Loucy (cell line): ENCODE results near the gene E2F7.

Source experiments
- H2AFZ ChIP-seq: fragments of 200-600 bp; sonication (generic); 2 replicates; pipeline ENCODE4 v1.6.0; 2016; ENCODE audit warnings: antibody characterized with exemption, mild to moderate bottlenecking, low read length, moderate library complexity
- H3F3A ChIP-seq: fragments of 200-600 bp; 2 replicates; pipeline ENCODE4 v1.6.0; 2016; ENCODE audit warnings: antibody characterized with exemption, low read depth, mild to moderate bottlenecking
- H3K27me3 ChIP-seq: fragments of 200-600 bp; sonication (generic); 2 replicates; pipeline ENCODE4 v1.6.1; 2014; ENCODE audit warnings: low read length, mild to moderate bottlenecking; ENCODE audit not compliant: insufficient read depth, poor library complexity, severe bottlenecking
- H3K36me3 ChIP-seq: fragments of 200-600 bp; sonication (generic); 2 replicates; pipeline ENCODE4 v1.6.1; 2016; ENCODE audit warnings: low read length; ENCODE audit not compliant: insufficient read depth
- H3K4me1 ChIP-seq: fragments of 200-600 bp; sonication (generic); 2 replicates; pipeline ENCODE4 v1.5.1; 2014; ENCODE audit warnings: low read length, mild to moderate bottlenecking; ENCODE audit not compliant: insufficient read depth, poor library complexity, severe bottlenecking
- H3K4me2 ChIP-seq: fragments of 200-600 bp; sonication (generic); 2 replicates; pipeline ENCODE4 v1.6.0; 2014; ENCODE audit warnings: antibody characterized with exemption, low read length, low read depth, mild to moderate bottlenecking; ENCODE audit not compliant: poor library complexity, severe bottlenecking
- H3K4me3 ChIP-seq: fragments of 200-600 bp; sonication (generic); 2 replicates; pipeline ENCODE4 v1.5.1; 2014; ENCODE audit warnings: low read length, mild to moderate bottlenecking, mixed read lengths; ENCODE audit not compliant: poor library complexity, severe bottlenecking
- H3K79me2 ChIP-seq: fragments of 200-600 bp; sonication (generic); 2 replicates; pipeline ENCODE4 v1.6.1; 2014; ENCODE audit warnings: low read length; ENCODE audit not compliant: insufficient read depth
- H3K9ac ChIP-seq: fragments of 200-600 bp; sonication (generic); 2 replicates; pipeline ENCODE4 v1.6.0; 2014; ENCODE audit warnings: mild to moderate bottlenecking, low read depth, low read length, moderate library complexity; ENCODE audit not compliant: poor library complexity, severe bottlenecking
- H3K9me2 ChIP-seq: fragments of 200-600 bp; sonication (generic); replicated peaks from 2 replicates; pipeline ENCODE4 v1.6.1; 2016; ENCODE audit warnings: low read depth, low read length, mixed read lengths
- H3K9me3 ChIP-seq: fragments of 200-600 bp; sonication (generic); 2 replicates; pipeline ENCODE4 v1.6.1; 2014; ENCODE audit warnings: mild to moderate bottlenecking, antibody characterized with exemption, low read length, low read depth; ENCODE audit not compliant: insufficient read depth
- H4K20me1 ChIP-seq: fragments of 200-600 bp; sonication (generic); 2 replicates; pipeline ENCODE4 v1.6.0; 2014; ENCODE audit warnings: antibody characterized with exemption, low read length, mild to moderate bottlenecking; ENCODE audit not compliant: insufficient read depth, poor library complexity, severe bottlenecking
- CTCF ChIP-seq: fragments of 200-600 bp; sonication (generic); conservative IDR thresholded peaks from 2 replicates; pipeline ENCODE4 v1.5.1; 2014; ENCODE audit warnings: mild to moderate bottlenecking, antibody characterized with exemption, low read length
- EZH2phosphoT487 ChIP-seq: fragments of 200-600 bp; IDR thresholded peaks from 2 replicates; pipeline ENCODE4 v1.6.1; 2018; ENCODE audit warnings: antibody characterized with exemption, mild to moderate bottlenecking, moderate library complexity, borderline replicate concordance

E2F7 gene

GRCh38 chr12:77003914-77004313 lies 61.5 kb downstream of the E2F7 start:
- Histone ChIP-seq H3K4me2 (no peak overlapping the region), H3F3A (no peaks in the 10 kb centered on the region), H3K4me1 (no peaks in the 10 kb centered on the region), H3K9me2 (no peaks in the 10 kb centered on the region), H4K20me1 (no peaks in the 10 kb centered on the region), H3K36me3 (no peaks in the 10 kb centered on the region), H3K27me3 (no peaks in the 10 kb centered on the region), H3K4me3 (no peak overlapping the region), H2AFZ (no peak overlapping the region), H3K9me3 (no peaks in the 10 kb centered on the region), H3K9ac (no peak overlapping the region), H3K79me2 (no peaks in the 10 kb centered on the region)
- TF ChIP-seq CTCF (no peak), EZH2phosphoT487 (no peak)

GRCh38 chr12:77003246-77003645 lies 62.1 kb downstream of the E2F7 start:
- no peak for TF ChIP-seq CTCF
- TF ChIP-seq EZH2phosphoT487, result no peak
- Histone ChIP-seq H3K9me3 (no peaks in the 10 kb centered on the region), H3K79me2 (no peaks in the 10 kb centered on the region), H4K20me1 (no peaks in the 10 kb centered on the region), H3K4me1 (no peaks in the 10 kb centered on the region), H2AFZ (peak overlapping the region; percentile 17; the same call in 1 of the 2 replicates), H3K4me3 (no peak overlapping the region), H3K36me3 (no peaks in the 10 kb centered on the region), H3K9me2 (no peaks in the 10 kb centered on the region), H3F3A (no peaks in the 10 kb centered on the region), H3K9ac (no peak overlapping the region), H3K4me2 (no peak overlapping the region), H3K27me3 (no peaks in the 10 kb centered on the region)

- no peaks in the 10 kb centered on the region for H3K9me2 ChIP-seq
- H3K79me2 ChIP-seq, result no peaks in the 10 kb centered on the region
- H4K20me1 ChIP-seq, result no peaks in the 10 kb centered on the region
- H3K36me3 ChIP-seq, result no peaks in the 10 kb centered on the region
- no peaks in the 10 kb centered on the region for H3K27me3 ChIP-seq
- no peak overlapping the region for H3K4me3 ChIP-seq
- no peak overlapping the region for H3K9ac ChIP-seq
- no peaks in the 10 kb centered on the region for H3K9me3 ChIP-seq
- H3K4me1 ChIP-seq, result no peaks in the 10 kb centered on the region
- no peaks in the 10 kb centered on the region for H3F3A ChIP-seq
- TF ChIP-seq CTCF (no peak), EZH2phosphoT487 (no peak)
- no peak overlapping the region for H2AFZ ChIP-seq
- H3K4me2 ChIP-seq, result no peak overlapping the region
Observed at GRCh38 chr12:77002382-77002781, 63.0 kb downstream of the E2F7 start.
